ENCODE results near the gene ACSS1.

GRCh38 chr20:25054995-25055629 is 2.8 kb downstream of the ACSS1 start:
- TF ChIP-seq CTCF (IDR thresholded peaks at IDR 0.05) = no peak
- no peak for TF ChIP-seq POLR2A (IDR thresholded peaks at IDR 0.05)
- TF ChIP-seq POLR2AphosphoS5 (IDR thresholded peaks at IDR 0.05) = peak in 1 of 4 donors; percentile 46
- TF ChIP-seq EP300 (IDR thresholded peaks at IDR 0.05) = no peak
